Lung (tissue), 12 donors: ENCODE results near the gene ZDHHC11. TPM values are rescaled to one million over a fixed set of nuclear protein-coding genes. Genes with fewer than 3 reads are reported as not detected.

ENCODE experiments used
- ATAC-seq: fragments of 200-7000 bp; cut with Tn5 transposase; one replicate; pipeline ENCODE4 v1.9.1; 2020; ENCODE audit warnings: moderate number of reproducible peaks; ENCODE audit not compliant: insufficient read depth, low FRiP score
- DNase-seq, 3 donors: peaks; one replicate each; pipeline ENCODE4 v3.0.0-alpha.2; 2013 to 2017
- H3K27ac ChIP-seq, 2 donors: one replicate each; pipeline ENCODE4 v1.5.1; 2013; ENCODE audit warnings: mild to moderate bottlenecking in 2 of 2, moderate library complexity in 2 of 2, control low read depth in 1 of 2, inconsistent platforms in 1 of 2, low read depth in 1 of 2, low read length in 1 of 2
- H3K27me3 ChIP-seq, 3 donors: one replicate each; pipeline ENCODE4 v1.5.1; 2013; ENCODE audit warnings: low read length in 2 of 3; ENCODE audit not compliant: control insufficient read depth in 3 of 3, insufficient read depth in 3 of 3
- H3K36me3 ChIP-seq, 4 donors: one replicate each; pipeline ENCODE4 v1.5.1; 2013; ENCODE audit warnings: low read length in 4 of 4, mild to moderate bottlenecking in 1 of 4, moderate library complexity in 1 of 4; ENCODE audit not compliant: control insufficient read depth in 4 of 4, insufficient read depth in 4 of 4
- H3K4me1 ChIP-seq, 5 donors: one replicate each; pipeline ENCODE4 v1.5.1; 2013; ENCODE audit warnings: low read length in 5 of 5, mild to moderate bottlenecking in 2 of 5, moderate library complexity in 1 of 5; ENCODE audit not compliant: control insufficient read depth in 5 of 5, insufficient read depth in 5 of 5
- H3K4me3 ChIP-seq: one replicate; pipeline ENCODE4 v1.5.1; 2013; ENCODE audit warnings: mild to moderate bottlenecking, control low read depth, moderate library complexity
- H3K9ac ChIP-seq, 2 donors: one replicate each; pipeline ENCODE4 v1.5.1; 2013; ENCODE audit warnings: low read length in 2 of 2, control low read depth in 1 of 2; ENCODE audit not compliant: insufficient read depth in 1 of 2
- H3K9me3 ChIP-seq, 4 donors: one replicate each; pipeline ENCODE4 v1.5.1; 2013; ENCODE audit warnings: low read length in 3 of 4, mild to moderate bottlenecking in 1 of 4, moderate library complexity in 1 of 4; ENCODE audit not compliant: control insufficient read depth in 4 of 4, insufficient read depth in 3 of 4
- WGBS, 2 donors: extraction: QIAGEN DNeasy Blood & Tissue Kit; methylation state at CpG; one replicate each; pipeline ENCODE4 v1.1.7; 2013; 5-methylcytosine and 5-hydroxymethylcytosine counted together
- polyA plus RNA-seq, 2 donors: library from polyadenylated mRNA; stranded (reverse); fragments of 200-250 nt; gene quantifications; one replicate each; pipeline ENCODE4 v1.2.1, GENCODE V29; 2013
- total RNA-seq, 2 donors: library from RNA; depleted of rRNA in 1 of 2; stranded (reverse); fragments of >200 nt in 1 of 2; gene quantifications; one replicate each; pipeline ENCODE4 v1.2.1, GENCODE V29; 2014 to 2021
- TF ChIP-seq, protein P1 (sequence below): IDR thresholded peaks from 2 replicates; pipeline ENCODE4 v1.5.1; 2012; ENCODE audit warnings: mild to moderate bottlenecking; ENCODE audit errors: control extremely low read depth, extremely low read depth
- donor health status: control.
- donor health status: control.
- donor health status: Bipolar disorder and iron deficiency.
- donor health status: healthy.
- donor health status: DM: yes; HTN: yes; CAD: no.

ZDHHC11 gene
- total and polyA plus RNA-seq, 4 donors, result 6.8 to 110 (median 20.5) TPM

DNA sequence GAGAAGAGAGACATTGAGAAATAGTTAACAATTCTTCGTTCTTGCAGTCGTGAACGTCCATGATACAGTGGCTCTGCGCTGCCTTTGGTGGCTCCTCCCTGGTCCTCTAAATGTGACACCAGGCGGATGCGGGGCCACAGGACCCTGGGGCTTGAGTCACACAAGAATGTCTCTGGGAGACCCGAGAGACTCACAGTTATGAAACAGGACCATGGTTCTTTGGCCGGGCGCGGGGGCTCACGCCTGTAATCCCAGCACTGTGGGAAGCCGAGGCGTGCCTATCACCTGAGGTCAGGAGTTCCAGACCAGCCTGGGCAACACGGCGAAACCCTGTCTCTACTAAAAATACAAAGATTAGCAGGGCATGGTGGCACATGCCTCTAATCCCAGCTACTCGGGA, 767 bp upstream of the ZDHHC11 start:
- TF ChIP-seq, protein P1, sequence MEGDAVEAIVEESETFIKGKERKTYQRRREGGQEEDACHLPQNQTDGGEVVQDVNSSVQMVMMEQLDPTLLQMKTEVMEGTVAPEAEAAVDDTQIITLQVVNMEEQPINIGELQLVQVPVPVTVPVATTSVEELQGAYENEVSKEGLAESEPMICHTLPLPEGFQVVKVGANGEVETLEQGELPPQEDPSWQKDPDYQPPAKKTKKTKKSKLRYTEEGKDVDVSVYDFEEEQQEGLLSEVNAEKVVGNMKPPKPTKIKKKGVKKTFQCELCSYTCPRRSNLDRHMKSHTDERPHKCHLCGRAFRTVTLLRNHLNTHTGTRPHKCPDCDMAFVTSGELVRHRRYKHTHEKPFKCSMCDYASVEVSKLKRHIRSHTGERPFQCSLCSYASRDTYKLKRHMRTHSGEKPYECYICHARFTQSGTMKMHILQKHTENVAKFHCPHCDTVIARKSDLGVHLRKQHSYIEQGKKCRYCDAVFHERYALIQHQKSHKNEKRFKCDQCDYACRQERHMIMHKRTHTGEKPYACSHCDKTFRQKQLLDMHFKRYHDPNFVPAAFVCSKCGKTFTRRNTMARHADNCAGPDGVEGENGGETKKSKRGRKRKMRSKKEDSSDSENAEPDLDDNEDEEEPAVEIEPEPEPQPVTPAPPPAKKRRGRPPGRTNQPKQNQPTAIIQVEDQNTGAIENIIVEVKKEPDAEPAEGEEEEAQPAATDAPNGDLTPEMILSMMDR, result no peak
- DNase-seq (no peak), ATAC-seq (no peak)
- H3K4me1 ChIP-seq, result peaks cover 0 to 22% (median 0%) of the 10 kb centered on the region in 5 donors
- no peaks in the 10 kb centered on the region for H3K9me3 ChIP-seq
- H3K4me3 ChIP-seq, result no peak overlapping the region
- H3K9ac ChIP-seq, result no peak overlapping the region
- no peak overlapping the region for H3K27ac ChIP-seq
- H3K36me3 ChIP-seq, result no peaks in the 10 kb centered on the region
- peaks cover 0 to 4% (median 0%) of the 10 kb centered on the region in 3 donors for H3K27me3 ChIP-seq
- 81 to 88% methylated on average over 16 of the region's 16 CpGs for WGBS, 2 donors

DNA sequence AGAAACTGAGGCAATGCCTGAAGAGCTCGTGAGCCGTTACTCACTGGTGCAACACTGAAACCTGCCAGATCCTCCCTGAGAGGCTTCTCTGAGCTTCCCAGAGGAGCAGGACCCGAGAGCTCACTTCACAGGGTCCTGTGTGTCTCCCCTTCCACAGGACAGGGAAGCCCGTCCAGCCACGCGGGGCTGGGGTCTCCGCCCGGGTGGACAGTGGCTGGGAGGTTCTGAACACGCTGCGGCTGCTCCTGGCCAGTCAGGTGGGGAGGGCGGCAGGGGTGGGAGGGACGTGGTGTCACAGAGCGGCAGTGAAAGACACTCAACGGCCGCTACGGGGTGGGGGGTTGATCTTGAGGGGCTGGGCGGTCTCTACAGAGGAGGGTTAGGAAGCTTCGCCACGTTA, 290 bp upstream of the ZDHHC11 start:
- Histone ChIP-seq H3K36me3 (no peaks in the 10 kb centered on the region), H3K9me3 (no peaks in the 10 kb centered on the region), H3K27ac (no peak overlapping the region), H3K4me3 (no peak overlapping the region), H3K4me1 (peaks cover 0 to 22% (median 0%) of the 10 kb centered on the region in 5 donors), H3K9ac (no peak overlapping the region), H3K27me3 (peaks cover 0 to 4% (median 0%) of the 10 kb centered on the region in 3 donors)
- ATAC-seq, result no peak
- 48 to 66% methylated on average over 18 to 19 of the region's 19 CpGs for WGBS, 2 donors
- TF ChIP-seq, protein P1, result no peak
- DNase-seq, result no peak

DNA sequence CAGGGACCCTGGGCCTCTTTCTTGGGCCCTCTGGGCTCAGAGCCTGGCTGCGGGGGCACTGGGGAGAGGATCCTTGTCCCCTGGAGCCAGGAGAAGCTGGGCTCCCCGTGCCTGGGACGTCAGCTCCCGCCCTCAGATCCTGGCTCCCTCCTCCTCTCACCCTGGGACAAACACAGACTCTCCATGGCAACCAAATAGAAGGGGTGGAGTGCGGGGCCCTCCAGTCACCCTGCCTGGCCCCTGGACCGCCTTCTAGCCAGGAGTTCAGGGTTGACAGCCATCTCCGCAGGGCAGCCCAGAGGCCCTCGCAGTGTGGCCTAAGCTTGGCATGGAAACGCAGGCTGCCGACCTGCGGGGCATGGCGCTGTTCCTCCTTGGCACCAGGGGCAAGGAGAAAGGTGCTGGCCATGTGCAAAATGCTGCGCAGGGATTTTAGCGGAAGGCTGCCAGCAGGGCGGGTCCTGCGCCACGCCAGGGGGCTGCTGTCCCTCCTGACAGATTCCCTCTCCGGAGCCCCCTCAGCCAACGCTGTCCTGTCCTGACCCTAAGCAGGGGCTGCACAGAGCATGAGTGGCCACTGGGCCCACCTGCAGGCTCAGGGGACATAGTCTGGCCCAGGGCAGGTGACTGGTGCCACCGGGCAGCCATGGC, 1.0 kb downstream of the ZDHHC11 start:
- TF ChIP-seq, protein P1, result no peak
- Histone ChIP-seq H3K9me3 (no peaks in the 10 kb centered on the region), H3K9ac (no peak overlapping the region), H3K4me1 (peaks cover 0 to 22% (median 0%) of the 10 kb centered on the region in 5 donors), H3K27me3 (peaks cover 0 to 4% (median 0%) of the 10 kb centered on the region in 3 donors), H3K27ac (no peak overlapping the region), H3K4me3 (no peak overlapping the region), H3K36me3 (no peaks in the 10 kb centered on the region)
- DNase-seq (peak; percentile 81 to 88 (median 86)), ATAC-seq (peak; percentile 39)
- 65 to 84% methylated on average over 20 of the region's 20 CpGs for WGBS, 2 donors
